Measurements from ENCODE around the gene IGSF11.

Gene IGSF11

GRCh38 chr3:118970819-118971218, 63.8 kb downstream of the IGSF11 start:
- DNase-seq (ENCODE audit: low read depth): no peak
- no peak overlapping the region for H3K4me3 ChIP-seq (replicated peaks; ENCODE audit: low read depth, low read length)
- TF ChIP-seq CTCF (IDR thresholded peaks at IDR 0.05; ENCODE audit: low read length, missing control alignments): no peak

- no peak overlapping the region for H3K4me3 ChIP-seq (replicated peaks; ENCODE audit: low read depth, low read length)
- no peak for TF ChIP-seq CTCF (IDR thresholded peaks at IDR 0.05; ENCODE audit: low read length, missing control alignments)
- no peak for DNase-seq (ENCODE audit: low read depth)
These were observed 66.0 kb downstream of the IGSF11 start for GRCh38 chr3:118968640-118969039.

- H3K4me3 ChIP-seq (replicated peaks; ENCODE audit: low read depth, low read length): no peak overlapping the region
- no peak for DNase-seq (ENCODE audit: low read depth)
- TF ChIP-seq CTCF (IDR thresholded peaks at IDR 0.05; ENCODE audit: low read length, missing control alignments): no peak
These were observed 66.5 kb downstream of the IGSF11 start for GRCh38 chr3:118968111-118968510.

GRCh38 chr3:118966700-118967099, 67.9 kb downstream of the IGSF11 start:
- H3K4me3 ChIP-seq (replicated peaks; ENCODE audit: low read depth, low read length): no peak overlapping the region
- no peak for DNase-seq (ENCODE audit: low read depth)
- no peak for TF ChIP-seq CTCF (IDR thresholded peaks at IDR 0.05; ENCODE audit: low read length, missing control alignments)

- H3K4me3 ChIP-seq (replicated peaks; ENCODE audit: low read depth, low read length): no peak overlapping the region
- no peak for TF ChIP-seq CTCF (IDR thresholded peaks at IDR 0.05; ENCODE audit: low read length, missing control alignments)
- DNase-seq (ENCODE audit: low read depth): no peak
These were observed 70.9 kb downstream of the IGSF11 start for GRCh38 chr3:118963711-118964110.

GRCh38 chr3:118960876-118961450, 73.7 kb downstream of the IGSF11 start:
- DNase-seq (ENCODE audit: low read depth): no peak
- H3K4me3 ChIP-seq (replicated peaks; ENCODE audit: low read depth, low read length): no peak overlapping the region
- TF ChIP-seq CTCF (IDR thresholded peaks at IDR 0.05; ENCODE audit: low read length, missing control alignments): no peak

- no peak for DNase-seq (ENCODE audit: low read depth)
- no peak overlapping the region for H3K4me3 ChIP-seq (replicated peaks; ENCODE audit: low read depth, low read length)
- no peak for TF ChIP-seq CTCF (IDR thresholded peaks at IDR 0.05; ENCODE audit: low read length, missing control alignments)
These were observed 78.6 kb downstream of the IGSF11 start for GRCh38 chr3:118955914-118956556.
